Neural cell (in vitro differentiated cells): ENCODE data around the gene ZXDC. TPM values are rescaled to one million over a fixed set of nuclear protein-coding genes. Genes with fewer than 3 reads are reported as not detected.

Experiments
- H2AFZ ChIP-seq: fragments of 200-600, 300-800 bp; sonication (generic), shearing (Covaris generic); 2 replicates; pipeline ENCODE4 v1.6.0; 2014; ENCODE audit warnings: low read depth, mild to moderate bottlenecking, antibody characterized with exemption, low read length, moderate library complexity
- H3F3A ChIP-seq: fragments of 200-600 bp; shearing (Covaris generic); 2 replicates; pipeline ENCODE4 v1.6.1; 2016; ENCODE audit warnings: mild to moderate bottlenecking, moderate library complexity, mixed read lengths, antibody characterized with exemption, low read length; ENCODE audit not compliant: insufficient read depth, poor library complexity, severe bottlenecking
- H3K27ac ChIP-seq: fragments of 200-600, 300-800 bp; sonication (generic), shearing (Covaris generic); 2 replicates; pipeline ENCODE4 v1.5.1; 2014; ENCODE audit warnings: mild to moderate bottlenecking, low read length, moderate library complexity
- H3K27me3 ChIP-seq: fragments of 300-800, 200-600 bp; sonication (generic), shearing (Covaris generic); 2 replicates; pipeline ENCODE4 v1.6.0; 2014; ENCODE audit warnings: mild to moderate bottlenecking, low read depth, low read length, moderate library complexity; ENCODE audit not compliant: insufficient read depth
- H3K36me3 ChIP-seq: fragments of 300-800, 200-600 bp; sonication (generic), shearing (Covaris generic); 2 replicates; pipeline ENCODE4 v1.5.1; 2014; ENCODE audit warnings: mild to moderate bottlenecking, antibody characterized with exemption, low read length, moderate library complexity; ENCODE audit not compliant: insufficient read depth
- H3K4me2 ChIP-seq: fragments of 300-800, 200-600 bp; sonication (generic), shearing (Covaris generic); 2 replicates; pipeline ENCODE4 v1.6.0; 2014; ENCODE audit warnings: mild to moderate bottlenecking, low read length
- H3K4me3 ChIP-seq: fragments of 300-800, 200-600 bp; sonication (generic), shearing (Covaris generic); 2 replicates; pipeline ENCODE4 v1.5.1; 2014; ENCODE audit warnings: mild to moderate bottlenecking, low read length, moderate library complexity
- H3K79me2 ChIP-seq: fragments of 200-600 bp; shearing (Covaris generic); replicated peaks from 2 replicates; pipeline ENCODE4 v1.6.0; 2014; ENCODE audit warnings: mild to moderate bottlenecking, low read length, moderate library complexity; ENCODE audit not compliant: insufficient read depth
- H3K9ac ChIP-seq: fragments of 300-800, 200-600 bp; sonication (generic), shearing (Covaris generic); 2 replicates; pipeline ENCODE4 v1.6.1; 2016; ENCODE audit warnings: mild to moderate bottlenecking, low read length, mixed read lengths
- H3K9me2 ChIP-seq: fragments of 200-600 bp; shearing (Covaris generic); 2 replicates; pipeline ENCODE4 v1.6.1; 2016; ENCODE audit warnings: mild to moderate bottlenecking, low read length, mixed read lengths; ENCODE audit not compliant: insufficient read depth
- H3K9me3 ChIP-seq: fragments of 200-600, 300-800 bp; sonication (generic), shearing (Covaris generic); 2 replicates; pipeline ENCODE4 v1.6.1; 2016; ENCODE audit warnings: mild to moderate bottlenecking, mixed run types, low read length, moderate library complexity, mixed read lengths
- H4K20me1 ChIP-seq: fragments of 200-600 bp; shearing (Covaris generic); 2 replicates; pipeline ENCODE4 v1.6.1; 2016; ENCODE audit warnings: mild to moderate bottlenecking, mixed run types; ENCODE audit not compliant: insufficient read depth
- EP300 ChIP-seq: fragments of 450-650 bp; conservative IDR thresholded peaks from 2 replicates; pipeline ENCODE4 v1.6.1; 2014; ENCODE audit warnings: antibody characterized with exemption, mild to moderate bottlenecking, moderate library complexity; ENCODE audit not compliant: poor library complexity, severe bottlenecking
- EZH2 ChIP-seq: fragments of 200-600, 300-800 bp; shearing (Covaris generic), sonication (generic); IDR thresholded peaks from 2 replicates; pipeline ENCODE4 v1.6.1; 2014; ENCODE audit warnings: antibody characterized with exemption, low read length, borderline replicate concordance, mild to moderate bottlenecking; ENCODE audit not compliant: insufficient read depth, poor library complexity, severe bottlenecking
- MXI1 ChIP-seq: fragments of 450-650 bp; conservative IDR thresholded peaks from 2 replicates; pipeline ENCODE4 v1.6.1; 2014; ENCODE audit warnings: antibody characterized with exemption, mild to moderate bottlenecking; ENCODE audit not compliant: poor library complexity, severe bottlenecking
- POLR2AphosphoS5 ChIP-seq: IDR thresholded peaks from 2 replicates; pipeline ENCODE4 v1.6.1; 2012
- RAD21 ChIP-seq: fragments of 450-650 bp; conservative IDR thresholded peaks from 2 replicates; pipeline ENCODE4 v1.6.1; 2014; ENCODE audit warnings: antibody characterized with exemption, mild to moderate bottlenecking, moderate library complexity
- SMC3 ChIP-seq: fragments of 450-650 bp; conservative IDR thresholded peaks from 2 replicates; pipeline ENCODE4 v1.6.1; 2014; ENCODE audit warnings: antibody characterized with exemption, mild to moderate bottlenecking, moderate library complexity; ENCODE audit not compliant: poor library complexity
- TAF1 ChIP-seq: IDR thresholded peaks from 2 replicates; pipeline ENCODE4 v1.6.1; 2012; ENCODE audit warnings: low read depth
- polyA plus RNA-seq: library from polyadenylated mRNA; depleted of rRNA; stranded (reverse); fragments of >200 nt; gene quantifications from 2 replicates; pipeline ENCODE4 v1.2.3, GENCODE V29; 2014
- TF ChIP-seq, protein P1 (sequence below): fragments of 450-650 bp; IDR thresholded peaks from 2 replicates; pipeline ENCODE4 v1.5.1; 2014; ENCODE audit warnings: antibody characterized with exemption, mild to moderate bottlenecking, moderate library complexity; ENCODE audit not compliant: poor library complexity, severe bottlenecking
- TF ChIP-seq, protein P2 (sequence below): IDR thresholded peaks from 2 replicates; pipeline ENCODE4 v1.6.1; 2012; ENCODE audit warnings: borderline replicate concordance

ZXDC gene
- polyA plus RNA-seq, 1 donor from 2014 or later = 22.2 TPM

DNA sequence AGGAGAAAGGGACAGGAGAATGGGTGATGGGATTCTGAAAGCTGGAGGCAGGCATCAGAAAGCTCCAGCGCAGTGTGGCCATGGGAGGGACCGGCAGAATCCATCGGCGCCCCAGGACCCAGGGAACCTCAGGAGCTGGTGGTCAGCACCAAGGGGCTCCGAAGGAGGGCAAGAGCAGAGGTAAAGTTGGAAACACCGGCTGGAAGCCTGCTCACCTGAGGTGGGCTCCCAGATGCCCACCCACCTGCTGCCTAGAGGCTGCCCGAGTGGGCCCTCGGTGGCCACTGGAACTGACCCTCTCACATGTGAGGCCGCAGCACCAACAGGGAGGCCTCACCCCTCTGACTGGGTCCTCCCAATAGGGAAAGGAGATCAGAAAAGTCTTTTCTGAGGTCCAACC, 10.3 kb upstream of the ZXDC start:
- no peaks in the 10 kb centered on the region for H4K20me1 ChIP-seq
- no peaks in the 10 kb centered on the region for H3K9me2 ChIP-seq
- TF ChIP-seq, protein P1, sequence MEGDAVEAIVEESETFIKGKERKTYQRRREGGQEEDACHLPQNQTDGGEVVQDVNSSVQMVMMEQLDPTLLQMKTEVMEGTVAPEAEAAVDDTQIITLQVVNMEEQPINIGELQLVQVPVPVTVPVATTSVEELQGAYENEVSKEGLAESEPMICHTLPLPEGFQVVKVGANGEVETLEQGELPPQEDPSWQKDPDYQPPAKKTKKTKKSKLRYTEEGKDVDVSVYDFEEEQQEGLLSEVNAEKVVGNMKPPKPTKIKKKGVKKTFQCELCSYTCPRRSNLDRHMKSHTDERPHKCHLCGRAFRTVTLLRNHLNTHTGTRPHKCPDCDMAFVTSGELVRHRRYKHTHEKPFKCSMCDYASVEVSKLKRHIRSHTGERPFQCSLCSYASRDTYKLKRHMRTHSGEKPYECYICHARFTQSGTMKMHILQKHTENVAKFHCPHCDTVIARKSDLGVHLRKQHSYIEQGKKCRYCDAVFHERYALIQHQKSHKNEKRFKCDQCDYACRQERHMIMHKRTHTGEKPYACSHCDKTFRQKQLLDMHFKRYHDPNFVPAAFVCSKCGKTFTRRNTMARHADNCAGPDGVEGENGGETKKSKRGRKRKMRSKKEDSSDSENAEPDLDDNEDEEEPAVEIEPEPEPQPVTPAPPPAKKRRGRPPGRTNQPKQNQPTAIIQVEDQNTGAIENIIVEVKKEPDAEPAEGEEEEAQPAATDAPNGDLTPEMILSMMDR = no peak
- TF ChIP-seq SMC3 (no peak), RAD21 (no peak), MXI1 (no peak), POLR2AphosphoS5 (no peak), EZH2 (no peak), EP300 (no peak), TAF1 (no peak)
- TF ChIP-seq, protein P2, sequence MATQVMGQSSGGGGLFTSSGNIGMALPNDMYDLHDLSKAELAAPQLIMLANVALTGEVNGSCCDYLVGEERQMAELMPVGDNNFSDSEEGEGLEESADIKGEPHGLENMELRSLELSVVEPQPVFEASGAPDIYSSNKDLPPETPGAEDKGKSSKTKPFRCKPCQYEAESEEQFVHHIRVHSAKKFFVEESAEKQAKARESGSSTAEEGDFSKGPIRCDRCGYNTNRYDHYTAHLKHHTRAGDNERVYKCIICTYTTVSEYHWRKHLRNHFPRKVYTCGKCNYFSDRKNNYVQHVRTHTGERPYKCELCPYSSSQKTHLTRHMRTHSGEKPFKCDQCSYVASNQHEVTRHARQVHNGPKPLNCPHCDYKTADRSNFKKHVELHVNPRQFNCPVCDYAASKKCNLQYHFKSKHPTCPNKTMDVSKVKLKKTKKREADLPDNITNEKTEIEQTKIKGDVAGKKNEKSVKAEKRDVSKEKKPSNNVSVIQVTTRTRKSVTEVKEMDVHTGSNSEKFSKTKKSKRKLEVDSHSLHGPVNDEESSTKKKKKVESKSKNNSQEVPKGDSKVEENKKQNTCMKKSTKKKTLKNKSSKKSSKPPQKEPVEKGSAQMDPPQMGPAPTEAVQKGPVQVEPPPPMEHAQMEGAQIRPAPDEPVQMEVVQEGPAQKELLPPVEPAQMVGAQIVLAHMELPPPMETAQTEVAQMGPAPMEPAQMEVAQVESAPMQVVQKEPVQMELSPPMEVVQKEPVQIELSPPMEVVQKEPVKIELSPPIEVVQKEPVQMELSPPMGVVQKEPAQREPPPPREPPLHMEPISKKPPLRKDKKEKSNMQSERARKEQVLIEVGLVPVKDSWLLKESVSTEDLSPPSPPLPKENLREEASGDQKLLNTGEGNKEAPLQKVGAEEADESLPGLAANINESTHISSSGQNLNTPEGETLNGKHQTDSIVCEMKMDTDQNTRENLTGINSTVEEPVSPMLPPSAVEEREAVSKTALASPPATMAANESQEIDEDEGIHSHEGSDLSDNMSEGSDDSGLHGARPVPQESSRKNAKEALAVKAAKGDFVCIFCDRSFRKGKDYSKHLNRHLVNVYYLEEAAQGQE = no peak
- H3F3A ChIP-seq = no peaks in the 10 kb centered on the region
- H3K4me3 ChIP-seq = no peak overlapping the region
- no peaks in the 10 kb centered on the region for H3K36me3 ChIP-seq
- no peaks in the 10 kb centered on the region for H3K9me3 ChIP-seq
- no peaks in the 10 kb centered on the region for H3K79me2 ChIP-seq
- H2AFZ ChIP-seq = no peak overlapping the region
- no peak overlapping the region for H3K9ac ChIP-seq
- no peak overlapping the region for H3K27ac ChIP-seq
- H3K27me3 ChIP-seq = no peaks in the 10 kb centered on the region
- H3K4me2 ChIP-seq = no peak overlapping the region

DNA sequence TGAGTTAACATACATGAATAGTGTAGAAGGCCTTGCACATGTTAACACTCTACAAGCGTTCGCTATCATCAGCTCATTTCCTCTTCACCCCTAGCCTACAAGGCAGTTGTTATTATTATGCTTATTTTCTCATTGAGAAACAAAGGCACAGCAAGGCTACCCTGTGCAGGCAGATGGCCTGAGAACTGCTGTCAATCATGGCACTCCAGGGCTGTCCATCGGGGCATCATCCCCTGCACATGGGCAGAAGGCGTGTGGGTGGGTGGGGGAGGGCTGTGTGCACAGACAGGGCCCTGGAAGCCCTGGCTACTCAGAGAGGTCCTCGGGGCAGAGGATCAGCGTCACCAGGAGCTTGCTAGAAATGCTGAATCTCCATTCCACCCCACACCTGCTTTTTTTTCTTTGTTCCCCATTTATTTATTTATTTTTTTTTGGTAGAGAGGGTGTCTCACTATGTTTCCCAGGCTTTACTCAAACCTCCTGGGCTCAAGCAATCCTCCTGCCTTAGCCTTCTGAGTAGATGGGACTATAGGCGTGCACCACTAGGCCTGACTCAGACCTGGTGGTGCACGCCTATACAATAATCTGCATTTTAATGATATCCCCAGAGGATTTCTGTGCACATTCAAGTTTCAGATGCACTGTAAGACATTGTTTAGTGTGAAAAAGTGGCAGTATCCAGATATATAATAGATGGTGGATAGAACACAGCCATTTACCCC, 9.6 kb upstream of the ZXDC start:
- Histone ChIP-seq H3K79me2 (no peaks in the 10 kb centered on the region), H3K36me3 (no peaks in the 10 kb centered on the region), H3K9me2 (no peaks in the 10 kb centered on the region), H3K4me2 (no peak overlapping the region), H4K20me1 (no peaks in the 10 kb centered on the region), H3K9ac (no peak overlapping the region), H3K9me3 (no peaks in the 10 kb centered on the region), H3F3A (no peaks in the 10 kb centered on the region), H3K27me3 (no peaks in the 10 kb centered on the region), H3K4me3 (no peak overlapping the region), H3K27ac (no peak overlapping the region), H2AFZ (no peak overlapping the region)
- TF ChIP-seq POLR2AphosphoS5 (no peak), TAF1 (no peak), MXI1 (no peak), SMC3 (no peak), EZH2 (no peak), EP300 (no peak), RAD21 (no peak)
- TF ChIP-seq, protein P1 = no peak
- TF ChIP-seq, protein P2 = no peak
